ENCODE data around the gene NAPG.

GRCh38 chr18:10523544-10523943 is 2.3 kb upstream of the NAPG start:
- TF ChIP-seq CTCF (IDR thresholded peaks at IDR 0.05; ENCODE audit: insufficient read depth, low read length) (no peak), POLR2AphosphoS5 (IDR thresholded peaks at IDR 0.05; ENCODE audit: low read depth) (no peak)
